IMR-90 (cell line): ENCODE results near the gene CYTH4. TPM values are rescaled to one million over a fixed set of nuclear protein-coding genes. Genes with fewer than 3 reads are reported as not detected.

Source experiments
- ATAC-seq: fragments of 200-7000 bp; cut with Tn5 transposase; 2 replicates; pipeline ENCODE4 v1.9.1; 2020; ENCODE audit warnings: low read depth, mild to moderate bottlenecking, moderate library complexity
- BruUV-seq: library from RNA; stranded (reverse); fragments of 400-500 nt; replicated peaks from 2 replicates; lab custom pipeline; 2021; lab: Mats Ljungman, UMichigan
- CTCF ChIA-PET: fragments of 300-600 bp; formaldehyde crosslinking; extraction: SDS; loops from one replicate; lab custom pipeline; 2021; ENCODE audit warnings: antibody characterized with exemption; lab: Yijun Ruan, JAX
- POLR2A ChIA-PET: fragments of 300-600 bp; sonication (Branson Sonifier 250); formaldehyde crosslinking; loops from one replicate; lab custom pipeline; 2022; ENCODE audit warnings: antibody characterized with exemption; ENCODE audit not compliant: unreplicated experiment; lab: Charles Lee
- DNase-seq: peaks from one replicate; pipeline ENCODE4 v3.0.0; 2013
- H2AFZ ChIP-seq: replicated peaks from 2 replicates; pipeline ENCODE3; 2013; ENCODE audit warnings: low read length, mild to moderate bottlenecking; ENCODE audit not compliant: poor library complexity
- H2AK5ac ChIP-seq: 2 replicates; pipeline ENCODE4 v1.6.1; 2013; ENCODE audit warnings: low read depth, low read length, inconsistent platforms
- H2AK9ac ChIP-seq: replicated peaks from 2 replicates; pipeline ENCODE3; 2013; ENCODE audit warnings: mild to moderate bottlenecking, low read depth, low read length, moderate library complexity; ENCODE audit not compliant: poor library complexity
- H2BK120ac ChIP-seq: 2 replicates; pipeline ENCODE4 v1.6.1; 2013; ENCODE audit warnings: low read depth, low read length, inconsistent platforms
- H2BK15ac ChIP-seq: 3 replicates; pipeline ENCODE4 v1.6.1; 2013; ENCODE audit warnings: low read depth, low read length, inconsistent platforms
- H2BK20ac ChIP-seq: 2 replicates; pipeline ENCODE4 v1.6.1; 2013; ENCODE audit warnings: low read depth, mild to moderate bottlenecking, inconsistent platforms, low read length, moderate library complexity
- H2BK5ac ChIP-seq: 2 replicates; pipeline ENCODE4 v1.6.1; 2013; ENCODE audit warnings: mild to moderate bottlenecking, low read depth, low read length, inconsistent platforms; ENCODE audit not compliant: poor library complexity, severe bottlenecking
- H3K14ac ChIP-seq: replicated peaks from 2 replicates; pipeline ENCODE4 v1.6.1; 2013; ENCODE audit warnings: low read depth, low read length, inconsistent platforms
- H3K18ac ChIP-seq: 2 replicates; pipeline ENCODE4 v1.6.1; 2013; ENCODE audit warnings: low read depth, low read length, control low read depth
- H3K23ac ChIP-seq: 2 replicates; pipeline ENCODE4 v1.6.1; 2013; ENCODE audit warnings: low read depth, low read length, inconsistent platforms
- H3K27ac ChIP-seq: 2 replicates; pipeline ENCODE4 v1.5.1; 2013; ENCODE audit warnings: mild to moderate bottlenecking, control low read depth, low read length; ENCODE audit not compliant: insufficient read depth
- H3K27me3 ChIP-seq: 2 replicates; pipeline ENCODE4 v1.6.1; 2013; ENCODE audit warnings: low read length; ENCODE audit not compliant: control insufficient read depth, insufficient read depth
- H3K36me3 ChIP-seq: 2 replicates; pipeline ENCODE4 v1.6.1; 2013; ENCODE audit warnings: low read length, mixed read lengths; ENCODE audit not compliant: control insufficient read depth, insufficient read depth
- H3K4ac ChIP-seq: 2 replicates; pipeline ENCODE4 v1.6.1; 2013; ENCODE audit warnings: low read depth, low read length, inconsistent platforms
- H3K4me1 ChIP-seq: 2 replicates; pipeline ENCODE4 v1.6.1; 2013; ENCODE audit warnings: low read length, mixed read lengths; ENCODE audit not compliant: control insufficient read depth, insufficient read depth
- H3K4me2 ChIP-seq: 2 replicates; pipeline ENCODE4 v1.6.1; 2013; ENCODE audit warnings: low read depth, mild to moderate bottlenecking, control low read depth, low read length, moderate library complexity
- H3K4me3 ChIP-seq: 2 replicates; pipeline ENCODE4 v1.5.1; 2013; ENCODE audit warnings: low read depth, mild to moderate bottlenecking, control low read depth, low read length, moderate library complexity; ENCODE audit not compliant: insufficient read depth
- H3K56ac ChIP-seq: 2 replicates; pipeline ENCODE4 v1.6.1; 2013; ENCODE audit warnings: low read length, inconsistent platforms; ENCODE audit not compliant: insufficient read depth; ENCODE audit errors: extremely low read depth
- H3K79me1 ChIP-seq, 2 experiments: 2 replicates each; pipeline ENCODE4 v1.6.1; 2013; ENCODE audit warnings: low read length in 2 of 2, inconsistent platforms in 1 of 2, low read depth in 1 of 2
- H3K9ac ChIP-seq: 2 replicates; pipeline ENCODE4 v1.6.1; 2013; ENCODE audit warnings: low read depth, low read length, control low read depth
- H3K9me1 ChIP-seq: 2 replicates; pipeline ENCODE4 v1.6.1; 2013; ENCODE audit warnings: low read length, inconsistent platforms; ENCODE audit not compliant: insufficient read depth
- H3K9me3 ChIP-seq: 2 replicates; pipeline ENCODE4 v1.6.1; 2013; ENCODE audit warnings: low read length; ENCODE audit not compliant: control insufficient read depth, insufficient read depth
- H4K20me1 ChIP-seq: 2 replicates; pipeline ENCODE4 v1.6.1; 2013; ENCODE audit warnings: low read length, inconsistent platforms; ENCODE audit not compliant: insufficient read depth
- H4K5ac ChIP-seq: 2 replicates; pipeline ENCODE4 v1.6.1; 2013; ENCODE audit warnings: mild to moderate bottlenecking, low read depth, low read length, control low read depth
- H4K8ac ChIP-seq, 2 experiments: 2 replicates each; pipeline ENCODE4 v1.6.1; 2013; ENCODE audit warnings: low read depth in 2 of 2, low read length in 2 of 2, control low read depth in 1 of 2, inconsistent platforms in 1 of 2
- H4K91ac ChIP-seq: 2 replicates; pipeline ENCODE4 v1.6.1; 2013; ENCODE audit warnings: low read depth, low read length, inconsistent platforms; ENCODE audit not compliant: insufficient read depth
- BHLHE40 ChIP-seq: fragments of 150-350 bp; IDR thresholded peaks from 2 replicates; pipeline ENCODE4 v1.6.1; 2016; ENCODE audit warnings: mild to moderate bottlenecking, low read depth, low read length
- CHD1 ChIP-seq: IDR thresholded peaks from 2 replicates; pipeline ENCODE4 v1.6.1; 2012; ENCODE audit warnings: low read depth, low read length, improper control_type of control experiment
- ELK1 ChIP-seq: fragments of 150-350 bp; IDR thresholded peaks from 2 replicates; pipeline ENCODE4 v1.6.1; 2016; ENCODE audit warnings: low read depth, mild to moderate bottlenecking, low read length, moderate library complexity, borderline replicate concordance
- FOS ChIP-seq: fragments of 150-350 bp; IDR thresholded peaks from 2 replicates; pipeline ENCODE4 v1.6.1; 2016; ENCODE audit warnings: low read depth, low read length
- MAFK ChIP-seq: IDR thresholded peaks from 2 replicates; pipeline ENCODE4 v1.6.1; 2012; ENCODE audit warnings: low read depth, low read length, improper control_type of control experiment
- MAZ ChIP-seq: IDR thresholded peaks from 2 replicates; pipeline ENCODE4 v1.6.1; 2012; ENCODE audit warnings: low read depth, mild to moderate bottlenecking, low read length, improper control_type of control experiment, moderate library complexity, borderline replicate concordance
- MXI1 ChIP-seq: IDR thresholded peaks from 2 replicates; pipeline ENCODE4 v1.6.1; 2012; ENCODE audit warnings: low read depth, mild to moderate bottlenecking, low read length, moderate library complexity, borderline replicate concordance
- NFE2L2 ChIP-seq: fragments of 150-350 bp; IDR thresholded peaks from 2 replicates; pipeline ENCODE4 v1.6.1; 2016; ENCODE audit warnings: low read depth, mild to moderate bottlenecking, low read length
- RCOR1 ChIP-seq: IDR thresholded peaks from 2 replicates; pipeline ENCODE4 v1.6.1; 2012; ENCODE audit warnings: mild to moderate bottlenecking, low read length, improper control_type of control experiment; ENCODE audit not compliant: insufficient replicate concordance
- RFX5 ChIP-seq: IDR thresholded peaks from 2 replicates; pipeline ENCODE4 v1.8.0; 2012; ENCODE audit warnings: low read depth, mild to moderate bottlenecking, low read length, moderate library complexity
- WGBS, 2 experiments: methylation state at CpG; one replicate each; pipeline versions ENCODE4 v1.1.5 to v1.1.7; 2013; ENCODE audit warnings: missing lambda C conversion rate in 2 of 2; ENCODE audit not compliant: insufficient read length in 1 of 2; ENCODE audit errors: extremely low coverage in 2 of 2; 5-methylcytosine and 5-hydroxymethylcytosine counted together
- dilution Hi-C: fragments of 300-500 bp; cut with HindIII; formaldehyde crosslinking; loops from one replicate; pipeline ENCODE4 v1.14.3; 2018; ENCODE audit warnings: low sequenced_read_pairs; ENCODE audit not compliant: unreplicated experiment
- in situ Hi-C: fragments of 300-500 bp; cut with MboI; formaldehyde crosslinking; loops from 3 replicates; pipeline ENCODE4 v1.14.3; 2019; ENCODE audit warnings: low sequenced_read_pairs, inconsistent platforms, mixed read lengths
- intact Hi-C: fragments of 100-400 bp; cut with micrococcal nuclease; formaldehyde crosslinking; loops from 2 replicates; pipeline ENCODE4 v1.10.0; 2022
- polyA plus RNA-seq, 3 experiments: library from polyadenylated mRNA; depleted of rRNA; stranded (reverse); fragments of >200 nt; gene quantifications; 2 replicates each; pipeline ENCODE4 v1.2.3, GENCODE V29; 2012; ENCODE audit warnings: low replicate concordance in 1 of 3
- total RNA-seq: library from RNA; depleted of rRNA; stranded (reverse); fragments of >200 nt; gene quantifications from 2 replicates; pipeline ENCODE4 v1.2.3, GENCODE V29; 2012
- TF ChIP-seq, protein P1 (sequence below): conservative IDR thresholded peaks from 2 replicates; pipeline ENCODE4 v1.5.1; 2012; ENCODE audit warnings: mild to moderate bottlenecking, low read depth, low read length, improper control_type of control experiment
- TF ChIP-seq, protein P2 (sequence below): fragments of 150-350 bp; IDR thresholded peaks from 2 replicates; pipeline ENCODE4 v1.6.1; 2017; ENCODE audit warnings: mild to moderate bottlenecking, antibody characterized with exemption, low read length, low read depth

The CYTH4 gene
- total and polyA plus RNA-seq, 2 of the 4 experiments (the other 2 are of a cell fraction): 0.36 to 0.55 TPM

- no peak for TF ChIP-seq MAFK
Observed at GRCh38 chr22:37316875-37317371, 34.6 kb downstream of the CYTH4 start (continued).

DNA sequence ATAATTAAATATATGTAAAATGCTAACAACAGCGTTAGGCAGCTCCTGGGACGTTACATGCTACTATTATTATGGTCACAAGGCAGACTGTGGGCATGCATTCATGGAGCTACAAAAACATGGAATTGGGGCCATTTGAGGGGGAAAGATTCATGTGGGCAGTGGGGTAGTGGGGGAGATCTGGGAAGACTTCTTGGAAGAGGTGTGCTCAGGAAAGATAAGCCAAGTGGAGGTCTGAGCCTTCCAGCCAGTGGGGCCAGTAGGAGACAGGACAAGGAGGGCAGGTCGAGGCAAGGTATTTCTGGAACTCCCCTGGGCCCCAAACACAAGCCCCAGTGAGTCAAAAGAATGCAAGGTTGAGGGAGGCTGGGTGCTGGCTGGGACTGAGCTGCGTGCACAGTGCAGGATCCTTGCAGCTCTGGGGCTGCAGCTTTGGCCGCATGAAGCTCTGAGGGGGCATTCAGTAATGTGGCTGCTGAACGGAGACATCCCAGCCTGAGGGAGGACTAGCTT is 35.4 kb downstream of the CYTH4 start:
- no peak overlapping the region for H3K23ac ChIP-seq
- ATAC-seq (no peak), DNase-seq (no peak)
- H3K56ac ChIP-seq: no peak overlapping the region
- WGBS, 2 experiments: 86% methylated on average over 2 of the region's 6 CpGs; no CpG with 5 or more reads in 1 of the 2 experiments
- dilution Hi-C loops: no loop called here
- no peak overlapping the region for H3K27ac ChIP-seq
- no peak overlapping the region for H2AK9ac ChIP-seq
- no peak overlapping the region for H4K5ac ChIP-seq
- H3K36me3 ChIP-seq: no peaks in the 10 kb centered on the region
- H3K27me3 ChIP-seq: no peaks in the 10 kb centered on the region
- H3K79me1 ChIP-seq: no peaks in the 10 kb centered on the region
- no peak overlapping the region for H3K18ac ChIP-seq
- H3K14ac ChIP-seq: no peak overlapping the region
- in situ Hi-C loops: loop anchor here (5.0 kb wide), 1 partner anchor 140 kb away; no protein-coding TSS in a partner anchor
- peaks cover 17% of the 10 kb centered on the region for H3K4me1 ChIP-seq
- H2BK120ac ChIP-seq: no peak overlapping the region
- H2BK15ac ChIP-seq: 0 out of 3 replicates have a peak overlapping the region, but pooled peaks have one; percentile 21
- intact Hi-C loops: loop anchor here (1.0 to 5.0 kb wide), 3 partner anchors 112 to 220 kb away; no protein-coding TSS in a partner anchor
- no peaks in the 10 kb centered on the region for H4K20me1 ChIP-seq
- no peak overlapping the region for H2AFZ ChIP-seq
- ChIA-PET CTCF (interaction anchor here (1.1 kb wide), 2 partner anchors 138 to 140 kb away, joined by 3 to 4 read pairs; no protein-coding TSS in a partner anchor), POLR2A (no interaction called here)
- BruUV-seq: no TSS peak
- no peak overlapping the region for H3K4me3 ChIP-seq
- no peak overlapping the region for H3K4me2 ChIP-seq
- no peak overlapping the region for H4K8ac ChIP-seq
- H2BK20ac ChIP-seq: no peak overlapping the region
- no peak overlapping the region for H2BK5ac ChIP-seq
- no peaks in the 10 kb centered on the region for H3K9me1 ChIP-seq
- no peak overlapping the region; the same call in 1 of the 2 replicates for H4K91ac ChIP-seq
- H3K9ac ChIP-seq: no peak overlapping the region
- peak overlapping the region; percentile 39; the same call in 1 of the 2 replicates for H3K4ac ChIP-seq
- no peaks in the 10 kb centered on the region for H3K9me3 ChIP-seq
- H2AK5ac ChIP-seq: peak overlapping the region; percentile 54; the same call in 1 of the 2 replicates
- no peak for TF ChIP-seq MXI1
- no peak for TF ChIP-seq RCOR1
- TF ChIP-seq, protein P1, sequence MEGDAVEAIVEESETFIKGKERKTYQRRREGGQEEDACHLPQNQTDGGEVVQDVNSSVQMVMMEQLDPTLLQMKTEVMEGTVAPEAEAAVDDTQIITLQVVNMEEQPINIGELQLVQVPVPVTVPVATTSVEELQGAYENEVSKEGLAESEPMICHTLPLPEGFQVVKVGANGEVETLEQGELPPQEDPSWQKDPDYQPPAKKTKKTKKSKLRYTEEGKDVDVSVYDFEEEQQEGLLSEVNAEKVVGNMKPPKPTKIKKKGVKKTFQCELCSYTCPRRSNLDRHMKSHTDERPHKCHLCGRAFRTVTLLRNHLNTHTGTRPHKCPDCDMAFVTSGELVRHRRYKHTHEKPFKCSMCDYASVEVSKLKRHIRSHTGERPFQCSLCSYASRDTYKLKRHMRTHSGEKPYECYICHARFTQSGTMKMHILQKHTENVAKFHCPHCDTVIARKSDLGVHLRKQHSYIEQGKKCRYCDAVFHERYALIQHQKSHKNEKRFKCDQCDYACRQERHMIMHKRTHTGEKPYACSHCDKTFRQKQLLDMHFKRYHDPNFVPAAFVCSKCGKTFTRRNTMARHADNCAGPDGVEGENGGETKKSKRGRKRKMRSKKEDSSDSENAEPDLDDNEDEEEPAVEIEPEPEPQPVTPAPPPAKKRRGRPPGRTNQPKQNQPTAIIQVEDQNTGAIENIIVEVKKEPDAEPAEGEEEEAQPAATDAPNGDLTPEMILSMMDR: no peak
- TF ChIP-seq, protein P2, sequence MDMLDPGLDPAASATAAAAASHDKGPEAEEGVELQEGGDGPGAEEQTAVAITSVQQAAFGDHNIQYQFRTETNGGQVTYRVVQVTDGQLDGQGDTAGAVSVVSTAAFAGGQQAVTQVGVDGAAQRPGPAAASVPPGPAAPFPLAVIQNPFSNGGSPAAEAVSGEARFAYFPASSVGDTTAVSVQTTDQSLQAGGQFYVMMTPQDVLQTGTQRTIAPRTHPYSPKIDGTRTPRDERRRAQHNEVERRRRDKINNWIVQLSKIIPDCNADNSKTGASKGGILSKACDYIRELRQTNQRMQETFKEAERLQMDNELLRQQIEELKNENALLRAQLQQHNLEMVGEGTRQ: no peak
- TF ChIP-seq NFE2L2: no peak
- no peak for TF ChIP-seq MAFK
- TF ChIP-seq RFX5: no peak
- no peak for TF ChIP-seq FOS
- TF ChIP-seq CHD1: no peak
- no peak for TF ChIP-seq ELK1
- TF ChIP-seq BHLHE40: no peak
- no peak for TF ChIP-seq MAZ
